ENCODE data around the gene ADARB2. TPM values are rescaled to one million over a fixed set of nuclear protein-coding genes. Genes with fewer than 3 reads are reported as not detected.
"Not testable (repeated sequence)": the region's sequence is repeated elsewhere in the genome, so short reads cannot be mapped to it uniquely, and the experiment has no call there.

ADARB2 gene
- total RNA-seq, 6 experiments from 2014 or later = not detected

DNA sequence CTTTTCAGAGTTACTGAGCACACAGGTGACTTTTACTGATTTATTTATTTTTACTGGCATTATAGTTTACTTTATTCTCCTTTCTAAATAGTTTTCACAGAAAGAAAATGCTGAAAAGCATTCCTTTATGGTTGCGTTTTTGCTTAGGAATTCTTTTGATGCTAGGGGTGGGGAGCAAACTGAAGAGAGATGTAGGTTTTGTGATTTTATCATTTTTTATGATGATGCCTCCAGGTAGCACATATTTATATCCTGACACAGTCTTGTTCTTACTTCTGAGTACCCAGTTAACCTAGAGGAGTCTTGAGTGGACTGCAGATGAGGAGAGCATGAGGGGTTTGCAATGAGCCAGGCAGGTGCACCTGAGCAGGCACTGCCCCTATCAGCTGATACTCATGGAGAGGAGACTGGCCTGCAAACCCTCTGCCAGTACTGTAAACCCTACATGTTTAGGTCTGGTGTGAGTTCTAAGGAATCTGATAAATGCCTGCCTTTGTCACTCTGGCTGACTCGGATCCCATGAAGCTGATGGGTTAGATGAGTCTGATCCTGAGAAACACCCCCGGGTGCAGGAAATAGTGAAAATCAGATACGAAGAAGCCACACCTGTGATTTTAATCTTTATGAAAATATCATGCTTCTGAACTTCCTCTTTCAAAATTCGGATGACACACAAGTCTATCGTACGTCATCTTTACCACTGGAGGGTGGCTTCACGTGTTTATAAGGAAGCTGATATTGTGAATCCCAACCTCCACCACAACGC, 378.3 kb downstream of the ADARB2 start:
- Mint-ChIP-seq H3K36me3 (ENCODE audit: low read depth) (peaks cover 5% of the 10 kb centered on the region; the same call in 1 of the 2 replicates), H3K4me3 (no peak overlapping the region), H3K27me3 (ENCODE audit: insufficient read depth) (peaks cover 4% of the 10 kb centered on the region; the same call in 1 of the 2 replicates), H3K9me3 (peaks cover 30% of the 10 kb centered on the region), H3K4me1 (ENCODE audit: low read depth) (no peaks in the 10 kb centered on the region), H3K27ac (no peak overlapping the region)
- DNase-seq = no peak
- TF ChIP-seq, protein P1, sequence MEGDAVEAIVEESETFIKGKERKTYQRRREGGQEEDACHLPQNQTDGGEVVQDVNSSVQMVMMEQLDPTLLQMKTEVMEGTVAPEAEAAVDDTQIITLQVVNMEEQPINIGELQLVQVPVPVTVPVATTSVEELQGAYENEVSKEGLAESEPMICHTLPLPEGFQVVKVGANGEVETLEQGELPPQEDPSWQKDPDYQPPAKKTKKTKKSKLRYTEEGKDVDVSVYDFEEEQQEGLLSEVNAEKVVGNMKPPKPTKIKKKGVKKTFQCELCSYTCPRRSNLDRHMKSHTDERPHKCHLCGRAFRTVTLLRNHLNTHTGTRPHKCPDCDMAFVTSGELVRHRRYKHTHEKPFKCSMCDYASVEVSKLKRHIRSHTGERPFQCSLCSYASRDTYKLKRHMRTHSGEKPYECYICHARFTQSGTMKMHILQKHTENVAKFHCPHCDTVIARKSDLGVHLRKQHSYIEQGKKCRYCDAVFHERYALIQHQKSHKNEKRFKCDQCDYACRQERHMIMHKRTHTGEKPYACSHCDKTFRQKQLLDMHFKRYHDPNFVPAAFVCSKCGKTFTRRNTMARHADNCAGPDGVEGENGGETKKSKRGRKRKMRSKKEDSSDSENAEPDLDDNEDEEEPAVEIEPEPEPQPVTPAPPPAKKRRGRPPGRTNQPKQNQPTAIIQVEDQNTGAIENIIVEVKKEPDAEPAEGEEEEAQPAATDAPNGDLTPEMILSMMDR (IDR thresholded peaks at IDR 0.05) = no peak

DNA sequence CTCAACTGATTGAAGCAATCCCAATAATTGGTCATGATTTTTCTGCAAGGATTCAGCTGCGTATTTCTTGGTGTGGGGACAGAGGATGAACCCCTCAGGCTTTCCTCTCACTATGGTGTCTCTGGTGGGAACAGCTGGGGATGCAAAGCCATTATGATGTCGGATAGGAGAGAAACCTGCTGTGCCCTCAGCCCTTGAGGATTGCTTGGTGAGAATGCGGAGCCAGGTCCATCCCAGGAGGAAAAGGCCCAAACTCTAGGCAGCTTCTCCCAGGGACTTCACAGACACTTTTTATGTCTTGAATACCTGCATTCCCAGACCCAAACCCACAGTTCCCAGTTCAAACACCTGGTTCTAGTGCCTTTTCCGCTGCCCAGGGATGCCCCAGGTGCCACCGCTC, 379.2 kb downstream of the ADARB2 start:
- H3K27ac Mint-ChIP-seq = no peak overlapping the region
- H3K4me3 Mint-ChIP-seq = no peak overlapping the region

DNA sequence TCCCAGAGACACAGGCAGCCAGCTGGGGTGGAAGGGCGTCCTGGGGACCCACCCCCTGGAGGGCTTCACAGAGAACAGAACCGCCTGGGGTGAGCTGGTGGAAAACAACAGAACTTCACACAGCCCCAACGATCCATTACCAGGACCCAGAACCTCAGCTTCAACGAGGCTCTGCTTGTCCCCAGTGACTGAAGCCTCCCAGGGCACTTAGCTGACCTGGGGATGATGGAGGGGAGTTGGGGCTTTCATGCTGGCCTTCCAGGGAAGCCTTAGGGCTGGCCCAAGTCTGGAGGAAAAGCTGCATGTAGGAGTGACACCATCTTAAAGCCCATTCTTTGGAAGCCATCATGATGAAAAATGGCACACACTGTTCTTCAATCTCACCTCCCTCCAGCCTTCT, 381.0 kb downstream of the ADARB2 start:
- Mint-ChIP-seq H3K4me3 (no peak overlapping the region), H3K9me3 (peaks cover 19% of the 10 kb centered on the region; the same call in 1 of the 2 replicates), H3K4me1 (ENCODE audit: low read depth) (no peaks in the 10 kb centered on the region), H3K27ac (no peak overlapping the region), H3K27me3 (ENCODE audit: insufficient read depth) (peaks cover 4% of the 10 kb centered on the region; the same call in 1 of the 2 replicates), H3K36me3 (ENCODE audit: low read depth) (no peaks in the 10 kb centered on the region)
- DNase-seq = no peak
- TF ChIP-seq, protein P1 (IDR thresholded peaks at IDR 0.05) = no peak

More for the DNA sequence above, 379.2 kb downstream of the ADARB2 start:
- Mint-ChIP-seq H3K27me3 (ENCODE audit: insufficient read depth) (peaks cover 4% of the 10 kb centered on the region; the same call in 1 of the 2 replicates), H3K4me1 (ENCODE audit: low read depth) (no peaks in the 10 kb centered on the region), H3K9me3 (peaks cover 30% of the 10 kb centered on the region), H3K36me3 (ENCODE audit: low read depth) (peaks cover 5% of the 10 kb centered on the region; the same call in 1 of the 2 replicates)
- TF ChIP-seq, protein P1 (IDR thresholded peaks at IDR 0.05) = no peak
- DNase-seq = no peak

DNA sequence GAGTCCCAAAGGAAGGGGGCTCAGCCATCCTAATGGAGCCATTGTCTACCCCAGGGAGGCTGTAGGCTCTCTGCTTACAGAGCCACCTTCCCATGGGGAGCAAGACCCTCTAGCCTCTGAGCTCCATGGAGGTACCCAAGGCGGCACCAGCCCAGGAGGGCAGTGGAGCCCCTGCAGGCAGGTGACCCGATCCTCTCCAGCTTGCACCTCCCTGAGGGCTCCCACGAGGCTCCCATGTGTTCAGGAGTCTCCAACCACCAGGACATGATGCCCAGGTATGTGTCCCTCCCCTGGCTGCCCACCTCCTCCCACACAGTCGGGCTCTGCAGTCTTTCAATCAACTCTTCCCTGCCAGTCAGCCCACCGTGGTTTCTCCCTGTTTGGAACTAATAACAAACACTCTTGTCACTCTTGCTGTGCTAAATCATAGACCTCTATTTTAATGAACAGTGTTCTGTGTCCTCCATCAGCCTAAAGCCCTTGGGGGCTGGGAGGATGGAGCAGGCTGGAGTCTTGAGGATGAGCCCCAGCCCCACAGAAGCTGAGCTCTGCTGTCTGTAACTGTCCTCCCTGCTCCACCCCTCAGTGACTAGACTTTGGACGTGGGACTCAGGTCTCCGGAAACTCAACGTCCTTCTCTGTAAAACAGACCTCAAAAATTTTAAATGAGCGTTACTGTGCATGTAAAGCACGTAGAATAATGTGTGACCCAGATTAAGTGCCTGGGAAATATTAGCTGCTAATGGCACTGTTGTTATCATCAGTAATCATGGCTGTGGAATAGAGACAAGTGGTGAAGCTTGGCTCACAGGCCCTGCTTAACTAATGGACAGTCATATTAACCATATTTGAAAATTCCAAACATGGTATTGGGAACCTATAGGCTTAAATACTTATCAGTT, 382.3 kb downstream of the ADARB2 start:
- DNase-seq = no peak
- Mint-ChIP-seq H3K36me3 (ENCODE audit: low read depth) (no peaks in the 10 kb centered on the region), H3K27me3 (ENCODE audit: insufficient read depth) (peaks cover 4% of the 10 kb centered on the region), H3K4me1 (ENCODE audit: low read depth) (no peaks in the 10 kb centered on the region), H3K27ac (no peak overlapping the region), H3K9me3 (peaks cover 24% of the 10 kb centered on the region; the same call in 1 of the 2 replicates), H3K4me3 (no peak overlapping the region)
- TF ChIP-seq, protein P1 (IDR thresholded peaks at IDR 0.05) = no peak

DNA sequence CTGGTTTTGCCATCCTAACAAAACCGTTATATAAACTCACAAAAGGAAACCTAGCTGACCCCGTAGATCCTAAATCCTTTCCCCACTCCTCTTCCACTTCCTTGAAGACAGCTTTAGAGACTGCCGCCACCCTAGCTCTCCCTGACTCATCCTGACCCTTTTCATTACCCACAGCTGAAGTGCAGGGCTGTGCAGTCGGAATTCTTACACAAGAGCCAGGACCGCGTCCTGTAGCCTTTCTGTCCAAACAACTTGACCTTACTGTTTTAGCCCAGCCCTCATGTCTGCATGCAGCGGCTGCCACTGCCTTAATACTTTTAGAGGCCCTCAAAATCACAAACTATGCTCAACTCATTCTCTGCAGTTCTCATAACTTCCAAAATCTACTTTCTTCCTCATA, 385.0 kb downstream of the ADARB2 start:
- H3K36me3 Mint-ChIP-seq (ENCODE audit: low read depth); H3K27me3 Mint-ChIP-seq (ENCODE audit: insufficient read depth); H3K27ac Mint-ChIP-seq; DNase-seq; H3K4me1 Mint-ChIP-seq (ENCODE audit: low read depth); H3K4me3 Mint-ChIP-seq: not testable (repeated sequence)
- H3K9me3 Mint-ChIP-seq = peaks cover 23% of the 10 kb centered on the region; the same call in 1 of the 2 replicates

DNA sequence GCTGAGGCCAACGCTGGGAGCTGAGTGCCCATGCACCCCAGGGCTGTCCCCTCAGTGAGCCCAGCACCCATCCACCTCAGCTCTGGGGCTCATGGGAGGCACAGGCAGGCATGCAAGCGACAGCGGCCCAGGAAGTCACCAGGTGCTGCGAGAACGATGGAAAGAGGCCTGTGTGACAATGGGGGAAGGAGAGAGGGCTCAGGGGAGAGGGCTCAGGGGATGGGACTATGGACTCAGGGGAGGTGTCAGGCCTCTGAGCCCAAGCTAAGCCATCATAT, 388.6 kb downstream of the ADARB2 start:
- Mint-ChIP-seq H3K36me3 (ENCODE audit: low read depth) (no peaks in the 10 kb centered on the region), H3K27ac (no peak overlapping the region), H3K4me3 (no peak overlapping the region), H3K4me1 (ENCODE audit: low read depth) (no peaks in the 10 kb centered on the region), H3K9me3 (peaks cover 39% of the 10 kb centered on the region; the same call in 1 of the 2 replicates), H3K27me3 (ENCODE audit: insufficient read depth) (peaks cover 2% of the 10 kb centered on the region)
- TF ChIP-seq, protein P1 (IDR thresholded peaks at IDR 0.05) = no peak
- no peak for DNase-seq

Data from HFFc6 (cell line).